ENCODE data around the gene FOXC1. TPM values are rescaled to one million over a fixed set of nuclear protein-coding genes. Genes with fewer than 3 reads are reported as not detected.
A peak's percentile ranks its signal among the peaks of the same experiment; 100 is the strongest.

The FOXC1 gene
- total and polyA plus RNA-seq, 8 donors: 0.25 to 8.3 (median 2.8) TPM

GRCh38 chr6:1601158-1602048 is 8.3 kb upstream of the FOXC1 start:
- TF ChIP-seq POLR2A (IDR thresholded peaks at IDR 0.05) (no peak), POLR2AphosphoS5 (IDR thresholded peaks at IDR 0.05) (no peak), EP300 (IDR thresholded peaks at IDR 0.05) (no peak), CTCF (IDR thresholded peaks at IDR 0.05) (no peak)
- Histone ChIP-seq H3K27me3 (peaks cover 27 to 97% (median 69%) of the 10 kb centered on the region in 3 donors), H3K36me3 (no peaks in the 10 kb centered on the region), H3K4me3 (peak overlapping the region in 2 of 4 donors; percentile 17 to 33), H3K9me3 (no peaks in the 10 kb centered on the region), H3K4me1 (peaks cover 27 to 36% (median 31%) of the 10 kb centered on the region in 4 donors), H3K27ac (no peak overlapping the region)
- WGBS, 5 donors: 23 to 32% (median 25%) methylated on average over 44 to 60 of the region's 60 CpGs
- intact Hi-C loops (cut with DNase I; ENCODE audit: low total_unique reads): loop anchor here (5.0 kb wide), 1 partner anchor 501 kb away; no protein-coding TSS in a partner anchor
- DNase-seq: no peak

- Histone ChIP-seq H3K36me3 (no peaks in the 10 kb centered on the region), H3K27ac (no peak overlapping the region), H3K27me3 (peaks cover 34 to 99% (median 71%) of the 10 kb centered on the region in 3 donors), H3K4me3 (no peak overlapping the region), H3K9me3 (no peaks in the 10 kb centered on the region), H3K4me1 (peaks cover 27 to 40% (median 36%) of the 10 kb centered on the region in 4 donors)
- DNase-seq: no peak
- no peak for TF ChIP-seq CTCF (IDR thresholded peaks at IDR 0.05)
- TF ChIP-seq EP300 (IDR thresholded peaks at IDR 0.05): no peak
- TF ChIP-seq POLR2AphosphoS5 (IDR thresholded peaks at IDR 0.05): no peak
- no peak for TF ChIP-seq POLR2A (IDR thresholded peaks at IDR 0.05)
- intact Hi-C loops (cut with DNase I; ENCODE audit: low total_unique reads): loop anchor here (5.0 kb wide), 1 partner anchor 500 kb away; no protein-coding TSS in a partner anchor
- WGBS, 5 donors: 92 to 95% (median 94%) methylated on average over 9 to 10 of the region's 10 CpGs
Measured at GRCh38 chr6:1602049-1602713, 7.5 kb upstream of the FOXC1 start.

GRCh38 chr6:1603708-1604107 is 6.0 kb upstream of the FOXC1 start:
- Histone ChIP-seq H3K4me3 (peak overlapping the region in 1 of 4 donors; percentile 62), H3K27me3 (peaks cover 47 to 100% (median 84%) of the 10 kb centered on the region in 3 donors), H3K36me3 (no peaks in the 10 kb centered on the region), H3K9me3 (peaks cover 0 to 4% (median 0%) of the 10 kb centered on the region in 4 donors), H3K4me1 (peaks cover 32 to 56% (median 50%) of the 10 kb centered on the region in 4 donors), H3K27ac (no peak overlapping the region)
- TF ChIP-seq CTCF (IDR thresholded peaks at IDR 0.05) (no peak), EP300 (IDR thresholded peaks at IDR 0.05) (no peak), POLR2AphosphoS5 (IDR thresholded peaks at IDR 0.05) (no peak), POLR2A (IDR thresholded peaks at IDR 0.05) (no peak)
- no peak for DNase-seq
- WGBS, 5 donors: 45 to 63% (median 56%) methylated on average over 15 of the region's 15 CpGs
- intact Hi-C loops (cut with DNase I; ENCODE audit: low total_unique reads): loop anchor here (5.0 kb wide), 1 partner anchor 499 kb away; no protein-coding TSS in a partner anchor

Data from stomach (tissue), 9 donors.